ENCODE measurements around the gene SART3. TPM values are rescaled to one million over a fixed set of nuclear protein-coding genes. Genes with fewer than 3 reads are reported as not detected.

SART3 gene
- total and polyA plus RNA-seq, 9 donors = 27.9 to 55.3 (median 46.8) TPM

DNA sequence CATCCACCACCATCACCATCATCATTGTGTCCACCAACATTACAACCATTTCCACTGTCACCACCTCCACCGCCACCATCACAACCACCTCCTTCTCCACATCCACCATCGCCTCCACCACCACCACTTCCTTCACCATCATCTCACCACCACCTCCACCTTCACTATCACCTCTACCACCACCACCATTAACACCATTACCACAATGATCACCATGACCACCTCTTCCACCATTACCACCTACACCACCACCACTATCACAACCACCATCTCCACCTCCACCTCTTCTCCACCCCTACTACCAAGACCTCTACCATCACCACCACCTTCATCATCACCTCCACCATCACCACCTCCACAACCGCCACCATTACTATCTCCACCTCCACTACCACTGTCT lies 17.8 kb upstream of the SART3 start:
- no peaks in the 10 kb centered on the region for H3K9me3 ChIP-seq
- 97 to 99% (median 98%) methylated on average over 3 of the region's 3 CpGs for WGBS, 3 donors
- H3K27me3 ChIP-seq = no peaks in the 10 kb centered on the region
- no peaks in the 10 kb centered on the region for H3K4me1 ChIP-seq (ENCODE audit: insufficient read depth)
- H3K27ac ChIP-seq = no peak overlapping the region
- intact Hi-C loops (cut with DNase I) = loop anchor here in 1 of 4 donors (5.0 kb wide), 1 partner anchor 513 kb away; the partner anchor contains the start of gene ALKBH2
- no peak for TF ChIP-seq EP300 (IDR thresholded peaks at IDR 0.05)
- TF ChIP-seq, protein P1, sequence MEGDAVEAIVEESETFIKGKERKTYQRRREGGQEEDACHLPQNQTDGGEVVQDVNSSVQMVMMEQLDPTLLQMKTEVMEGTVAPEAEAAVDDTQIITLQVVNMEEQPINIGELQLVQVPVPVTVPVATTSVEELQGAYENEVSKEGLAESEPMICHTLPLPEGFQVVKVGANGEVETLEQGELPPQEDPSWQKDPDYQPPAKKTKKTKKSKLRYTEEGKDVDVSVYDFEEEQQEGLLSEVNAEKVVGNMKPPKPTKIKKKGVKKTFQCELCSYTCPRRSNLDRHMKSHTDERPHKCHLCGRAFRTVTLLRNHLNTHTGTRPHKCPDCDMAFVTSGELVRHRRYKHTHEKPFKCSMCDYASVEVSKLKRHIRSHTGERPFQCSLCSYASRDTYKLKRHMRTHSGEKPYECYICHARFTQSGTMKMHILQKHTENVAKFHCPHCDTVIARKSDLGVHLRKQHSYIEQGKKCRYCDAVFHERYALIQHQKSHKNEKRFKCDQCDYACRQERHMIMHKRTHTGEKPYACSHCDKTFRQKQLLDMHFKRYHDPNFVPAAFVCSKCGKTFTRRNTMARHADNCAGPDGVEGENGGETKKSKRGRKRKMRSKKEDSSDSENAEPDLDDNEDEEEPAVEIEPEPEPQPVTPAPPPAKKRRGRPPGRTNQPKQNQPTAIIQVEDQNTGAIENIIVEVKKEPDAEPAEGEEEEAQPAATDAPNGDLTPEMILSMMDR (IDR thresholded peaks at IDR 0.05) = no peak
- no peak for DNase-seq
- no peak overlapping the region for H3K4me3 ChIP-seq
- H3K36me3 ChIP-seq = no peaks in the 10 kb centered on the region

DNA sequence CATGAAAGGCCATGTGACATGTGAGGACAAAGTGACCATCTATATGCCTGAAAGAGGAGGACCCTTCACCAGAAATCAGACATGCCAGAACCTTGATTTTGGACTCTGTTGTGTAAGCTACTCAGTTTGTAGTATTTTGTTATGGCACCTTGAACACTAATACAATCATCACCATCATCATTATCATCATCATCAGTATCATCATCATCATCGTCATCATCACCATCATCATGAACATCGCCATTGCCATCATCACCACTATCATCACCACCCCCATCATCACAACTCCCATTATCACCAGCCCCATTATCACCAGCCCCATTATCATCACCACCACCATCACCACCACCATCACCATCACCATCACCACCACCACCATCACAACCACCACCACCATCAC lies 17.3 kb upstream of the SART3 start:
- 69 to 98% (median 95%) methylated on average over 2 of the region's 2 CpGs for WGBS, 3 donors
- H3K27ac ChIP-seq = no peak overlapping the region

DNA sequence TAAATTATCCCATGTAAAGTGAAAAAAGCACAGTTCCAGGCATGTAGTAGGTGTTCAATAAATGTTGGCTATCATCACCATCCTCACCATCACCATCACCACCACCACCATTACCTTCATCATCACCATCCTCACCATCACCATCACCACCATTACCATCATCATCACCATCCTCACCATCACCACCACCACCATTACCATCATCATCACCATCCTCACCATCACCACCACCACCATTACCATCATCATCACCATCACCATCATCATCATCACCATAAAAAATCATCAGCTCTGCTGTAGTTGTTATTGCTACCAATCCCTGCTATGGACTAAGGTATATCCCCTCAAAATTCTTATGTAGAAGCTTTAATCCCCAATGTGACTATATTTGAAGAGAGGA lies 16.5 kb upstream of the SART3 start:
- TF ChIP-seq, protein P1 (IDR thresholded peaks at IDR 0.05) = no peak
- TF ChIP-seq EP300 (IDR thresholded peaks at IDR 0.05) (no peak), POLR2A (IDR thresholded peaks at IDR 0.05) (no peak)
- intact Hi-C loops (cut with DNase I) = loop anchor here in 1 of 4 donors (5.0 kb wide), 1 partner anchor 515 kb away; the partner anchor contains the start of gene ALKBH2
- H3K9me3 ChIP-seq = no peaks in the 10 kb centered on the region
- no peaks in the 10 kb centered on the region for H3K36me3 ChIP-seq
- H3K27ac ChIP-seq = no peak overlapping the region
- DNase-seq = no peak
- H3K27me3 ChIP-seq = no peaks in the 10 kb centered on the region
- no peaks in the 10 kb centered on the region for H3K4me1 ChIP-seq (ENCODE audit: insufficient read depth)
- H3K4me3 ChIP-seq = no peak overlapping the region

More for the DNA sequence above, 17.3 kb upstream of the SART3 start:
- Histone ChIP-seq H3K4me3 (no peak overlapping the region), H3K36me3 (no peaks in the 10 kb centered on the region), H3K27me3 (no peaks in the 10 kb centered on the region), H3K4me1 (ENCODE audit: insufficient read depth) (no peaks in the 10 kb centered on the region), H3K9me3 (no peaks in the 10 kb centered on the region)
- TF ChIP-seq POLR2A (IDR thresholded peaks at IDR 0.05) = no peak
- TF ChIP-seq, protein P1 (IDR thresholded peaks at IDR 0.05) = no peak
- TF ChIP-seq EP300 (IDR thresholded peaks at IDR 0.05) = no peak
- no peak for DNase-seq
- intact Hi-C loops (cut with DNase I) = loop anchor here in 1 of 4 donors (5.0 kb wide), 1 partner anchor 514 kb away; the partner anchor contains the start of gene ALKBH2

DNA sequence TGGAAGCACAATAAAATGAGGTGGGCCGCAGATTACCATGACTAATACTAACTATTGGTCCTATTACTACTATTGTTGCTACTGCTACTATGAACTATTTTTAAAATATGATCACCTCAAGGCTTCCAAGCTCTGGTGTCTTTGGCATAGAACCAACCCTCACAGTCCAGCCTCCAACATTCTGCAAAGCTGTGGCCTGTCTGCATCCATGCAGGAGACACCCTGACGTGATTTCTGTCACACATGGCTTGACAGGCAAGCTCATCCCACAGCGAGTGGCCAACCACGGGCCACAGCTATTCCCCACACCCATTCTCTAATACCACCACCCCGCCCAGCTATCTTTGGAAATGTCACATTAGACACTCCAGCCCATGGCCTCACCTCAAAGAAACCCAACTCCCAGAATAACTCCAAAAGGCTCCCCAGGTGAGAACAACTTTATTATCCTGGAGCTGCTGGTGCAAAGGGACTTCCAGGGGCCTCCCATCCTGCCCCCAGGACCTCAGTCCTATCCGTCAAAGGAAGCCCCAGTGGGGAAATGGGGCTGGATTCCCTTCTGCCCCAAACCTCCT lies 15.8 kb upstream of the SART3 start:
- no peak overlapping the region for H3K4me3 ChIP-seq
- no peak for DNase-seq
- WGBS, 3 donors = 62 to 85% (median 82%) methylated on average over 6 of the region's 6 CpGs
- no peaks in the 10 kb centered on the region for H3K36me3 ChIP-seq
- no peaks in the 10 kb centered on the region for H3K27me3 ChIP-seq
- no peak overlapping the region for H3K27ac ChIP-seq
- TF ChIP-seq EP300 (IDR thresholded peaks at IDR 0.05) (no peak), POLR2A (IDR thresholded peaks at IDR 0.05) (no peak)
- TF ChIP-seq, protein P1 (IDR thresholded peaks at IDR 0.05) = no peak
- H3K4me1 ChIP-seq (ENCODE audit: insufficient read depth) = no peaks in the 10 kb centered on the region
- intact Hi-C loops (cut with DNase I) = loop anchor here in 1 of 4 donors (5.0 kb wide), 1 partner anchor 516 kb away; the partner anchor contains the start of gene ALKBH2
- no peaks in the 10 kb centered on the region for H3K9me3 ChIP-seq
